GM12873 (cell line): ENCODE results near the gene ABLIM2.

Experiments
- TF ChIP-seq, protein P1 (sequence below): IDR thresholded peaks from 2 replicates; pipeline ENCODE4 v1.5.1; 2012; ENCODE audit warnings: low read depth, mild to moderate bottlenecking, moderate library complexity, low read length, control low read depth; ENCODE audit not compliant: insufficient read depth; ENCODE audit errors: missing control alignments

The ABLIM2 gene

DNA sequence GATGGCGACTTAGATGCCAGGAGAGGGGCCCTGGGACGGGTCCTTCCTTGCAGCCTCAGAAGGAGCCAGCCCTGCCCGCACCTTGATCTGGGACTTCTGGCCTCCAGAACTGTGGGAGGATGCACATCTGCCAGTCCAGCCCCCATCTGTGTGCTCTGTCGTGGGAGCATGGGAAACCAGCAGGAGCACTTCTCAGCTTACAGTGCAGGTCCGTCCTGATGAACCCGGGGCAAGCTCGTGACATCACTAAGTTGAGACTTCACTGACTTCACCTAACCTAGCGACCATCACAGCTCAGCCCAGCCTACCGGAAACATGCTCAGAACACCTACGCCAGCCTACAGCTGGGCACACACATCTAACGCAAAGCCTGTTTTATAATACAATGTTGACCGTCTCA lies 38.1 kb downstream of the ABLIM2 start:
- TF ChIP-seq, protein P1, sequence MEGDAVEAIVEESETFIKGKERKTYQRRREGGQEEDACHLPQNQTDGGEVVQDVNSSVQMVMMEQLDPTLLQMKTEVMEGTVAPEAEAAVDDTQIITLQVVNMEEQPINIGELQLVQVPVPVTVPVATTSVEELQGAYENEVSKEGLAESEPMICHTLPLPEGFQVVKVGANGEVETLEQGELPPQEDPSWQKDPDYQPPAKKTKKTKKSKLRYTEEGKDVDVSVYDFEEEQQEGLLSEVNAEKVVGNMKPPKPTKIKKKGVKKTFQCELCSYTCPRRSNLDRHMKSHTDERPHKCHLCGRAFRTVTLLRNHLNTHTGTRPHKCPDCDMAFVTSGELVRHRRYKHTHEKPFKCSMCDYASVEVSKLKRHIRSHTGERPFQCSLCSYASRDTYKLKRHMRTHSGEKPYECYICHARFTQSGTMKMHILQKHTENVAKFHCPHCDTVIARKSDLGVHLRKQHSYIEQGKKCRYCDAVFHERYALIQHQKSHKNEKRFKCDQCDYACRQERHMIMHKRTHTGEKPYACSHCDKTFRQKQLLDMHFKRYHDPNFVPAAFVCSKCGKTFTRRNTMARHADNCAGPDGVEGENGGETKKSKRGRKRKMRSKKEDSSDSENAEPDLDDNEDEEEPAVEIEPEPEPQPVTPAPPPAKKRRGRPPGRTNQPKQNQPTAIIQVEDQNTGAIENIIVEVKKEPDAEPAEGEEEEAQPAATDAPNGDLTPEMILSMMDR, result no peak

DNA sequence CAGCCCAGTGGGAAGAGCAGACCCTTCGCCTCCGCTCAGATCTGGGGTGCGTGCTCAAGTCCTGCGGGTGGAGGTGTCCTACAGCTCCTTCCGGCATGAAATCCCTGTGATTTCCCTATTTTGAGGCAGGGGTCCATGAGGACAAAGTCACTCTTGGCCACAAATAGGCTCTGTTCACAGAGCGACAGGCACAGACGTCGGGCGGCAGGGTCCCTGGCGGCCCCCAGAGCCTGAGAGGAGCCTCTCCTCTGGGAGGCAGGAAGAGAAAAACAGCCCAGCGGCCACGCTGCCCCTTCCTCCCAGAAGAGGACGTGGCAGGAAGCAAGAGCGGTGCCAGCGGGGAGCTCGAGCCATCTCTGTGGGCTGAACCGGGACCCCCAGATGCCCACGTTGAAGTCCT lies 38.7 kb downstream of the ABLIM2 start:
- TF ChIP-seq, protein P1, result no peak

DNA sequence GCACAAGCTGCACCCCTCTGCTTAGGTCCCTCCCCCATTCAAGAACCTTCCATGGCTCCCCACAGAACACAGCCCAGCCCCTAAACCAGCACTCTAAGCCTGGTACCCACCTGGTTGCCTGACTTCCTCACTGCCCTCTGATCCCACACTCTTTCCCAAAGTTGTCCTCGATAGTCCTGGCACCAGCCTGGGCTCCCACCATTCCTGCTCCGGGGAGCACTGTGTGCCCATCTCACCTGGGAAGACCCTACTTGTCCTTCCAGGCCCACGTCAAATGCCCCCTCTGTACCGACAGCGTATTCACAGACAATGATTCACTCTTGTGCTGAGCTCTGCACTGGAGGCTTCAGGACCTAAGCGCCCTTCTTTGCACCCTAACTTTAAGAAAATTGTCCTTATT lies 40.1 kb downstream of the ABLIM2 start:
- TF ChIP-seq, protein P1, result no peak

DNA sequence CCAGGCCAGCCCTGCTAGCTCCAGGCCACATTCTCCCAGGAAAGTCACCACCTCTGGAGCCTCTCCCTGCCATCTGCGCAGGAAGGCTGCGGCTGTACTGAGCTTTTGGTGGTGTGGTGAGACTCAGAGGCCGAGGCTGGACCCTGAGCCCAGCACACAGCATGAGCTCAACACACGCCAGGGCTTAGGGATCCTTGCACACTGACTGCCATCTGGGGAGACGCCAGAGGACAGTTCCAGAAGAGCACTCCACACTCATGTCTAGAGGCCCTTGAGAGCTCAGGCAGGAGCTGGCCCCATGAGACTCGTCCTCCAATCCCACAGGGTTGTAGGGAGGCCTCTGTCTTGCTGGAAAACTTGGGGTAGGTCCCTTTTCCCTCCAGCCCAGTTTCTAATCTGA lies 40.6 kb downstream of the ABLIM2 start:
- TF ChIP-seq, protein P1, result no peak

DNA sequence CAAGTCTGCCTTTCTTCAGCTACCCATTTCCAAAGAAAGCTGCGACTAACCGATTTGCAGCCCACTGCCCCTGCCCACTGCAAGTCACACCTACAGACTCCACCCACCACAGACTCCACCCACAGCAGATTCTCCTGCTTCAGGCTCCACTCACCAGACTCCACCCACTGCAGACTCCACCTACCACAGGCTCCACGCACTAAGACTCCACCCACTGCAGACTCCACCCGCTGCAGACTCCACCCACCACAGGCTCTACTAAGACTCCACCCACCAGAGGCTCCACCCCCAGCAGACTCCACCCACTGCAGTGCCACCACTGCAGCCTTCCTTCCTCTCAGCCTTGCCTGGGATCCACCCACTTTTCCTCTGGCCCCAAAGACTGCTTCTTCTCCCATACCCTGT lies 41.3 kb downstream of the ABLIM2 start:
- TF ChIP-seq, protein P1, result no peak

DNA sequence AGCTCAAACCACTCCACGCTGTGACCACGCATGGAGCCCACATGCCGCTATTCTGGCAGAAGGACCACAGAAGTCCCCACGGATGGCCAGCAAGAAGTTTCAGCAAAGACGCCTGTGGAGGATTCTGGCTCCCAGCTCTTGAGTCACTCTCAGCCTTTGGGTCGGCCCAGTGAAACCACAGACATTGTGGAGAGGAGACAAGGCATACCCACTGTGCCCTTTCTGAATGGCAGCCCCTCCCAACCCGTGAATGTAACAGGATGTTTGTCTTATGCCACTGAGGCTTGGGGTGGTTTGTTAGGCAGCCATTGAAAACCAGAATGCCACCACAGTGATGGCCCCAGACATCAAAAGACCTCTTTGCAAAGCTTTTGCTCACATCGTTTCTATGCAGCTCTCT lies 42.7 kb downstream of the ABLIM2 start:
- TF ChIP-seq, protein P1, result no peak

DNA sequence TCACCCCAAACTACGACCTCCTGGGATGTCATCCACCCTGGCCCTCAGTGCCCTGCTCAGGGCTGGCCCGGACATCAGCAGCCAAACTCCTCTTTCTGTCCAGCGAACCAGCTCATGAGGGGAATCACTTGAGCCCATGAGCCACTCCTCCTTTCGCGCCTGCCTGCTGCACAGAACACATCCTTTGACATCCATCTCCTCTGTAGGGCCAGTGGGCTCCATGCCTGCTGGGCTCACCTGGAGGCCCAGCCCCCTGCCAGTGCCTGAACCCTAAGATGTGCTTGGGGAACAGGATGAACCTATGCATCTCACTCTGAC lies 43.5 kb downstream of the ABLIM2 start:
- TF ChIP-seq, protein P1, result no peak
